ENCODE data around the gene INAVA. TPM values are rescaled to one million over a fixed set of nuclear protein-coding genes. Genes with fewer than 3 reads are reported as not detected.

The INAVA gene
- total and polyA plus RNA-seq, 10 of the 15 experiments (the other 5 are each of a cell fraction or from before 2014, with no cell fraction given): 3.6 to 15.4 (median 9.5) TPM

DNA sequence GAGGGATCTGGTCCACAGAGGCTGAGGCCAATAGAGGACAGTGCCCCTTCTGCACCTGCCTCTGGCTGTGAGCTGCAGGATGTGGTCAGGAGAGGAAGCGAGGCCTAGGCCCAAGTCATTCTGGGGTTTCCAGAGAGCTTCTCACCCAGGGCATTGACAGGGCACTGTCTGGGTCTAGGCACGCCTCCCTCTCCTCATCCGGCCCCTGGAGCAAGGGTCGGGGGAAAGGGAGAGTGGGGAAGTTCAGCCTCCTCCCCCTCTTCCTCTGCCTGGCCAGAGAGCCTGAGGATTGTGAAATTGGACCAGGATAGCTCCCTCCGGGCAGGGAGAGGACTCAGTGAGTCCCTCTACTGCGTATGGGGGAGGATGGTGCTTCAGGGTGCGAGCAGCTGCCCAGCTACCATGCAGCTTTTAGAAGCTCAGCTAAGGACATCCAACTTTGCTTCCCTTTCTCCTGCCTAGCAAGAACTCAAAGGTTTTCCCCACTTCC lies 6.3 kb upstream of the INAVA start (continued):
- no peak for TF ChIP-seq FOS (IDR thresholded peaks at IDR 0.05; ENCODE audit: borderline replicate concordance, extremely low read depth, insufficient read length)
- peak; percentile 98 for TF ChIP-seq IKZF1 (conservative IDR thresholded peaks at IDR 0.05)
- no peak for TF ChIP-seq YBX1 (IDR thresholded peaks at IDR 0.05)
- no peak for TF ChIP-seq TARDBP (IDR thresholded peaks at IDR 0.05; ENCODE audit: borderline replicate concordance)
- TF ChIP-seq MEF2B (IDR thresholded peaks at IDR 0.05; ENCODE audit: partially characterized antibody, poor library complexity, severe bottlenecking): peak; percentile 66
- TF ChIP-seq EP300 (IDR thresholded peaks at IDR 0.05; ENCODE audit: borderline replicate concordance in 1 of 2, control insufficient read depth in 1 of 2, low read depth in 2 of 2, low read length in 2 of 2): peak; percentile 71 to 84; a peak in 3 of 4 replicates
- TF ChIP-seq ASH2L (IDR thresholded peaks at IDR 0.05; ENCODE audit: borderline replicate concordance, low read depth): no peak
- TF ChIP-seq ZBED1 (IDR thresholded peaks at IDR 0.05; ENCODE audit: borderline replicate concordance): peak; percentile 73; the same call in 1 of the 2 replicates
- TF ChIP-seq SUPT20H (IDR thresholded peaks at IDR 0.05; ENCODE audit: borderline replicate concordance, control insufficient read depth, low read depth, low read length): no peak
- TF ChIP-seq STAT3 (IDR thresholded peaks at IDR 0.05; ENCODE audit: low read depth, low read length): no peak
- TF ChIP-seq CREB1 (IDR thresholded peaks at IDR 0.05; ENCODE audit: low read depth): peak; percentile 43; the same call in 1 of the 2 replicates
- TF ChIP-seq BCL11A (IDR thresholded peaks at IDR 0.05; ENCODE audit: low read depth, low read length): peak; percentile 84; the same call in 1 of the 2 replicates
- TF ChIP-seq SMARCA5 (IDR thresholded peaks at IDR 0.05): no peak; the same call in 1 of the 2 replicates
- peak; percentile 55; the same call in 1 of the 2 replicates for TF ChIP-seq ATF7 (IDR thresholded peaks at IDR 0.05; ENCODE audit: low read depth)
- peak; percentile 70; the same call in 1 of the 2 replicates for TF ChIP-seq CHD2 (IDR thresholded peaks at IDR 0.05; ENCODE audit: borderline replicate concordance, low read depth, low read length)
- TF ChIP-seq MEF2A (IDR thresholded peaks at IDR 0.05; ENCODE audit: insufficient read depth, low read depth, low read length): 0 out of 2 replicates have a peak, but pooled peaks have one; percentile 40
- peak; percentile 85 for TF ChIP-seq CREM (IDR thresholded peaks at IDR 0.05; ENCODE audit: low read depth)
- no peak for TF ChIP-seq SIN3A (IDR thresholded peaks at IDR 0.05; ENCODE audit: low read depth, low read length)
- TF ChIP-seq ZNF622 (IDR thresholded peaks at IDR 0.05): no peak
- no peak for TF ChIP-seq SMAD1 (IDR thresholded peaks at IDR 0.05; ENCODE audit: low read depth, partially characterized antibody)
- TF ChIP-seq, protein P1, sequence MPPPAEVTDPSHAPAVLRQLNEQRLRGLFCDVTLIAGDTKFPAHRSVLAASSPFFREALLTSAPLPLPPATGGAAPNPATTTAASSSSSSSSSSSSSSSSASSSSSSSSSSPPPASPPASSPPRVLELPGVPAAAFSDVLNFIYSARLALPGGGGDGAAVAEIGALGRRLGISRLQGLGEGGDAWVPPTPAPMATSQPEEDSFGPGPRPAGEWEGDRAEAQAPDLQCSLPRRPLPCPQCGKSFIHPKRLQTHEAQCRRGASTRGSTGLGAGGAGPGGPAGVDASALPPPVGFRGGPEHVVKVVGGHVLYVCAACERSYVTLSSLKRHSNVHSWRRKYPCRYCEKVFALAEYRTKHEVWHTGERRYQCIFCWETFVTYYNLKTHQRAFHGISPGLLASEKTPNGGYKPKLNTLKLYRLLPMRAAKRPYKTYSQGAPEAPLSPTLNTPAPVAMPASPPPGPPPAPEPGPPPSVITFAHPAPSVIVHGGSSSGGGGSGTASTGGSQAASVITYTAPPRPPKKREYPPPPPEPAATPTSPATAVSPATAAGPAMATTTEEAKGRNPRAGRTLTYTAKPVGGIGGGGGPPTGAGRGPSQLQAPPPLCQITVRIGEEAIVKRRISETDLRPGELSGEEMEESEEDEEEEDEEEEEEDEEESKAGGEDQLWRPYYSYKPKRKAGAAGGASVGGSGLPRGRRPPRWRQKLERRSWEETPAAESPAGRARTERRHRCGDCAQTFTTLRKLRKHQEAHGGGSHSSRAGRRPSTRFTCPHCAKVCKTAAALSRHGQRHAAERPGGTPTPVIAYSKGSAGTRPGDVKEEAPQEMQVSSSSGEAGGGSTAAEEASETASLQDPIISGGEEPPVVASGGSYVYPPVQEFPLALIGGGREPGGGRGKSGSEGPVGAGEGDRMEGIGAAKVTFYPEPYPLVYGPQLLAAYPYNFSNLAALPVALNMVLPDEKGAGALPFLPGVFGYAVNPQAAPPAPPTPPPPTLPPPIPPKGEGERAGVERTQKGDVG (CRISPR knock-in tag; IDR thresholded peaks at IDR 0.05): no peak
- TF ChIP-seq, protein P2, sequence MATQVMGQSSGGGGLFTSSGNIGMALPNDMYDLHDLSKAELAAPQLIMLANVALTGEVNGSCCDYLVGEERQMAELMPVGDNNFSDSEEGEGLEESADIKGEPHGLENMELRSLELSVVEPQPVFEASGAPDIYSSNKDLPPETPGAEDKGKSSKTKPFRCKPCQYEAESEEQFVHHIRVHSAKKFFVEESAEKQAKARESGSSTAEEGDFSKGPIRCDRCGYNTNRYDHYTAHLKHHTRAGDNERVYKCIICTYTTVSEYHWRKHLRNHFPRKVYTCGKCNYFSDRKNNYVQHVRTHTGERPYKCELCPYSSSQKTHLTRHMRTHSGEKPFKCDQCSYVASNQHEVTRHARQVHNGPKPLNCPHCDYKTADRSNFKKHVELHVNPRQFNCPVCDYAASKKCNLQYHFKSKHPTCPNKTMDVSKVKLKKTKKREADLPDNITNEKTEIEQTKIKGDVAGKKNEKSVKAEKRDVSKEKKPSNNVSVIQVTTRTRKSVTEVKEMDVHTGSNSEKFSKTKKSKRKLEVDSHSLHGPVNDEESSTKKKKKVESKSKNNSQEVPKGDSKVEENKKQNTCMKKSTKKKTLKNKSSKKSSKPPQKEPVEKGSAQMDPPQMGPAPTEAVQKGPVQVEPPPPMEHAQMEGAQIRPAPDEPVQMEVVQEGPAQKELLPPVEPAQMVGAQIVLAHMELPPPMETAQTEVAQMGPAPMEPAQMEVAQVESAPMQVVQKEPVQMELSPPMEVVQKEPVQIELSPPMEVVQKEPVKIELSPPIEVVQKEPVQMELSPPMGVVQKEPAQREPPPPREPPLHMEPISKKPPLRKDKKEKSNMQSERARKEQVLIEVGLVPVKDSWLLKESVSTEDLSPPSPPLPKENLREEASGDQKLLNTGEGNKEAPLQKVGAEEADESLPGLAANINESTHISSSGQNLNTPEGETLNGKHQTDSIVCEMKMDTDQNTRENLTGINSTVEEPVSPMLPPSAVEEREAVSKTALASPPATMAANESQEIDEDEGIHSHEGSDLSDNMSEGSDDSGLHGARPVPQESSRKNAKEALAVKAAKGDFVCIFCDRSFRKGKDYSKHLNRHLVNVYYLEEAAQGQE (IDR thresholded peaks at IDR 0.05; ENCODE audit: low read depth, low read length): no peak

Measured in GM12878 (cell line).